ENCODE data around the gene PRPF6. TPM values are rescaled to one million over a fixed set of nuclear protein-coding genes. Genes with fewer than 3 reads are reported as not detected.

The PRPF6 gene
- total RNA-seq, 2 experiments from 2014 or later = 50.6 to 51.3 TPM

GRCh38 chr20:64038224-64038564 is 57.3 kb downstream of the PRPF6 start:
- peak; percentile 2 for ATAC-seq (ENCODE audit: poor library complexity)
- intact Hi-C loops (cut with DNase I, micrococcal nuclease) = loop anchor here (2.0 to 10.0 kb wide), 3 partner anchors 43 to 57 kb away; partner anchors contain the start of genes PRPF6 (in 2 of the 2) and OPRL1 (in 1 of the 2)
- Mint-ChIP-seq H3K4me3 (peak overlapping the region; percentile 87), H3K36me3 (ENCODE audit: low read depth) (peaks cover 11% of the 10 kb centered on the region), H3K4me1 (ENCODE audit: low read depth) (peaks cover 34% of the 10 kb centered on the region), H3K27me3 (no peaks in the 10 kb centered on the region), H3K27ac (peak overlapping the region; percentile 53), H3K9me3 (no peaks in the 10 kb centered on the region)
- ChIA-PET CTCF (interaction anchor here (0.6 to 2.9 kb wide), 33 partner anchors 9 to 517 kb away, joined by 3 to 40 read pairs (median 7); partner anchors contain the start of genes LKAAEAR1, PPDPF, PRPF6 and RTEL1), POLR2A (interaction anchor here (0.7 to 3.2 kb wide), 15 partner anchors 9 to 500 kb away, joined by 3 to 36 read pairs (median 8); partner anchors contain the start of genes LKAAEAR1, OPRL1, PCMTD2 and PRPF6)
- Histone ChIP-seq H3K27ac (ENCODE audit: low read depth in 1 of 2, low read length in 2 of 2) (no peak overlapping the region), H3K36me3 (ENCODE audit: insufficient read depth, low read length) (peaks cover 7% of the 10 kb centered on the region), H3K4me3 (ENCODE audit: low read length) (peak overlapping the region; percentile 49), H3K27me3 (ENCODE audit: control insufficient read depth in 1 of 2, insufficient read depth in 2 of 2, low read length in 2 of 2) (peaks cover 0 to 4% of the 10 kb centered on the region in 2 experiments), H3K4me1 (ENCODE audit: insufficient read depth, low read length) (peaks cover 87% of the 10 kb centered on the region), H3K9me3 (ENCODE audit: control insufficient read depth in 1 of 2, insufficient read depth in 1 of 2, low read length in 2 of 2) (no peaks in the 10 kb centered on the region)
- peak in 2 of 14 experiments; percentile 16 to 22 for DNase-seq
- TF ChIP-seq, protein P1, sequence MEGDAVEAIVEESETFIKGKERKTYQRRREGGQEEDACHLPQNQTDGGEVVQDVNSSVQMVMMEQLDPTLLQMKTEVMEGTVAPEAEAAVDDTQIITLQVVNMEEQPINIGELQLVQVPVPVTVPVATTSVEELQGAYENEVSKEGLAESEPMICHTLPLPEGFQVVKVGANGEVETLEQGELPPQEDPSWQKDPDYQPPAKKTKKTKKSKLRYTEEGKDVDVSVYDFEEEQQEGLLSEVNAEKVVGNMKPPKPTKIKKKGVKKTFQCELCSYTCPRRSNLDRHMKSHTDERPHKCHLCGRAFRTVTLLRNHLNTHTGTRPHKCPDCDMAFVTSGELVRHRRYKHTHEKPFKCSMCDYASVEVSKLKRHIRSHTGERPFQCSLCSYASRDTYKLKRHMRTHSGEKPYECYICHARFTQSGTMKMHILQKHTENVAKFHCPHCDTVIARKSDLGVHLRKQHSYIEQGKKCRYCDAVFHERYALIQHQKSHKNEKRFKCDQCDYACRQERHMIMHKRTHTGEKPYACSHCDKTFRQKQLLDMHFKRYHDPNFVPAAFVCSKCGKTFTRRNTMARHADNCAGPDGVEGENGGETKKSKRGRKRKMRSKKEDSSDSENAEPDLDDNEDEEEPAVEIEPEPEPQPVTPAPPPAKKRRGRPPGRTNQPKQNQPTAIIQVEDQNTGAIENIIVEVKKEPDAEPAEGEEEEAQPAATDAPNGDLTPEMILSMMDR (IDR thresholded peaks at IDR 0.05) = no peak

- peak overlapping the region in 1 of 2 donors; percentile 13 for H3K27ac ChIP-seq (ENCODE audit: low read depth in 1 of 2, low read length in 2 of 2)
- no peaks in the 10 kb centered on the region for H3K9me3 ChIP-seq (ENCODE audit: control insufficient read depth in 1 of 2, insufficient read depth in 1 of 2, low read length in 2 of 2)
- Mint-ChIP-seq H3K9me3 (no peaks in the 10 kb centered on the region), H3K4me3 (peak overlapping the region; percentile 75), H3K36me3 (ENCODE audit: low read depth) (peaks cover 7% of the 10 kb centered on the region), H3K27me3 (no peaks in the 10 kb centered on the region), H3K4me1 (ENCODE audit: low read depth) (peaks cover 39% of the 10 kb centered on the region), H3K27ac (no peak overlapping the region)
- TF ChIP-seq, protein P1 (IDR thresholded peaks at IDR 0.05) = peak; percentile 93
- POLR2A ChIA-PET = interaction anchor here (0.6 to 3.2 kb wide), 20 partner anchors 9 to 500 kb away, joined by 3 to 36 read pairs (median 4); partner anchors contain the start of genes LKAAEAR1, OPRL1, PCMTD2 and PRPF6
- CTCF ChIA-PET = interaction anchor here (0.6 to 2.9 kb wide), 34 partner anchors 9 to 518 kb away, joined by 3 to 40 read pairs (median 6); partner anchors contain the start of genes LKAAEAR1, PPDPF, PRPF6 and RTEL1
- intact Hi-C loops (cut with DNase I, micrococcal nuclease) = loop anchor here (1.0 to 10.0 kb wide), 5 partner anchors 19 to 82 kb away; partner anchors contain the start of genes PRPF6 (in 2 of the 2) and OPRL1 (in 1 of the 2)
- peaks cover 2% of the 10 kb centered on the region for H3K36me3 ChIP-seq (ENCODE audit: insufficient read depth, low read length)
- peaks cover 0 to 4% of the 10 kb centered on the region in 2 experiments for H3K27me3 ChIP-seq (ENCODE audit: control insufficient read depth in 1 of 2, insufficient read depth in 2 of 2, low read length in 2 of 2)
- H3K4me3 ChIP-seq (ENCODE audit: low read length) = peak overlapping the region; percentile 49
- ATAC-seq (ENCODE audit: poor library complexity) = peak; percentile 82
- H3K4me1 ChIP-seq (ENCODE audit: insufficient read depth, low read length) = peaks cover 85% of the 10 kb centered on the region
- DNase-seq = peak; percentile 61 to 88 (median 78)
Measured at GRCh38 chr20:64038565-64039292, 57.8 kb downstream of the PRPF6 start.

- H3K27ac ChIP-seq (ENCODE audit: low read depth in 1 of 2, low read length in 2 of 2) = peak overlapping the region in 1 of 2 donors; percentile 13
- H3K36me3 ChIP-seq (ENCODE audit: insufficient read depth, low read length) = no peaks in the 10 kb centered on the region
- ChIA-PET CTCF (interaction anchor here (1.0 to 2.9 kb wide), 17 partner anchors 13 to 175 kb away, joined by 3 to 40 read pairs (median 11); partner anchors contain the start of genes LKAAEAR1, PRPF6, SAMD10 and TCEA2), POLR2A (interaction anchor here (0.6 to 3.2 kb wide), 14 partner anchors 12 to 216 kb away, joined by 3 to 36 read pairs (median 4); partner anchors contain the start of genes OPRL1, PCMTD2, PRPF6 and RGS19)
- TF ChIP-seq, protein P1 (IDR thresholded peaks at IDR 0.05) = no peak
- peak overlapping the region; percentile 89 for H3K4me3 Mint-ChIP-seq
- H3K4me3 ChIP-seq (ENCODE audit: low read length) = peak overlapping the region; percentile 49
- peaks cover 77% of the 10 kb centered on the region for H3K4me1 ChIP-seq (ENCODE audit: insufficient read depth, low read length)
- no peaks in the 10 kb centered on the region for H3K9me3 Mint-ChIP-seq
- peaks cover 47% of the 10 kb centered on the region for H3K4me1 Mint-ChIP-seq (ENCODE audit: low read depth)
- H3K36me3 Mint-ChIP-seq (ENCODE audit: low read depth) = no peaks in the 10 kb centered on the region
- H3K27me3 Mint-ChIP-seq = no peaks in the 10 kb centered on the region
- intact Hi-C loops (cut with DNase I, micrococcal nuclease) = loop anchor here (1.0 to 10.0 kb wide), 6 partner anchors 18 to 81 kb away; partner anchors contain the start of genes PRPF6 (in 2 of the 2), OPRL1 (in 1 of the 2) and RGS19 (in 1 of the 2)
- H3K9me3 ChIP-seq (ENCODE audit: control insufficient read depth in 1 of 2, insufficient read depth in 1 of 2, low read length in 2 of 2) = no peaks in the 10 kb centered on the region
- H3K27me3 ChIP-seq (ENCODE audit: control insufficient read depth in 1 of 2, insufficient read depth in 2 of 2, low read length in 2 of 2) = peaks cover 0 to 4% of the 10 kb centered on the region in 2 experiments
- H3K27ac Mint-ChIP-seq = peak overlapping the region; percentile 75
- DNase-seq (no peak), ATAC-seq (ENCODE audit: poor library complexity) (no peak)
Measured at GRCh38 chr20:64039293-64040160, 58.6 kb downstream of the PRPF6 start.
